SH-SY5Y (cell line): ENCODE measurements around the gene CHD3.

Experiments
- GATA2 ChIP-seq: IDR thresholded peaks from 2 replicates; pipeline ENCODE4 v1.6.1; 2011; ENCODE audit warnings: mild to moderate bottlenecking, low read depth, low read length
- GATA3 ChIP-seq: IDR thresholded peaks from 2 replicates; pipeline ENCODE4 v1.6.1; 2011; ENCODE audit warnings: low read depth, mild to moderate bottlenecking, low read length, moderate library complexity

DNA sequence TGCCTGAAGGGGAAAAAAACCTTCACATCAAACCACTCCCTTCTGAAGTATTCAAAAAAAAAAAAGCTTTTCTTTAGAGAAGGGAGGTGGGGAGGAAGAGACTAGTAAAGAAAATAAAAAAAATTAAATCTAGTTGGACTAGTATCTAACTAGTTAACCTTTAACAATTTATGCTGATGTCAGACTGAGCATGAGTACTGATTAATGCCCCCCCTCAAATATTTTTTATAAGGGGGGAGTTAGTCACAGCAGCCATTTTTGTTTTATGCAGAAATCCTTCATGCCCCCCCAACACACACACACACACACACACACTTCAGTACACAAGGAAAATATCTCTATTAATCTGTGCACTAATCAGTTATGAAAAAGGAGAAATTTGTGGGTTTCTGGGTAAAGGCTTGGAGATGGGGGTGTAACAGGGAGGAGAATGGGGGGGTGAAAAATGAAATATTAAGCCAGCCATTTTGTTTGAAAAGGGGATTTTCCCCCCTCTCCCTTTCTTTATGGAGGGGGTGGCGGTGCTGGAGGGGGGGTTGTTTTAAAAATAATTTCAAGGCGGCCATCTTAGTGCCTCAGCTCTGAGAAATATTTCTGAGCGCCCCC, 4.7 kb upstream of the CHD3 start:
- TF ChIP-seq GATA3, result no peak
- no peak for TF ChIP-seq GATA2
